Measurements from ENCODE around the gene TKTL1. TPM values are rescaled to one million over a fixed set of nuclear protein-coding genes. Genes with fewer than 3 reads are reported as not detected.

Gene TKTL1
- total RNA-seq, 1 experiment from 2014 or later, result not detected

DNA sequence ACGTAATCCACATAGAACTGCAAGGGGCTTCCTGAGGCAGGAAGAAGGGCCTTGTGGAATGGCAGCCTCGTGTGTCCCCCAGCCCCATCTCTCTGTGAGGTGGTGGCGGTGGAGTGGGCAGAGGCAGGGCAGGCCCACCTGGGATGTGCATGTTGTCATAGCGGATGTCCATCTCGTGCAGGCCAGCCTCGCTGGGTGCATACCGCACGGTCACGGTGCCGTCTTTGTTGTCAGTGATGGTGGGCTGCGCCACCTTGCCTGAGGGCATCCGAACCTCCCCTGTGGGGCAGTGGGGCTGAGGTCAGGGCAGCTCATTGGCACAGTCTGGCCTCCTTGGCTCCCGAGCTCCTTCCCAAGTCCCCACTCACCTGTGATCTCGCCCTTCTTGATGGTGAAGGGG, 58.4 kb downstream of the TKTL1 start:
- Histone ChIP-seq H3K27me3 (ENCODE audit: control insufficient read depth, insufficient read depth, low read length) (no peaks in the 10 kb centered on the region), H3K9me3 (ENCODE audit: control insufficient read depth, insufficient read depth, low read depth, low read length) (no peaks in the 10 kb centered on the region), H3K4me1 (ENCODE audit: control insufficient read depth, insufficient read depth, low read length) (peaks cover 4% of the 10 kb centered on the region; the same call in 1 of the 2 replicates), H3K27ac (ENCODE audit: low read length) (no peak overlapping the region), H3K36me3 (ENCODE audit: control insufficient read depth, insufficient read depth, low read length) (peaks cover 3% of the 10 kb centered on the region; the same call in 1 of the 2 replicates), H3K4me3 (ENCODE audit: low read depth in 2 of 2, low read length in 2 of 2) (no peak overlapping the region)
- TF ChIP-seq, protein P1, sequence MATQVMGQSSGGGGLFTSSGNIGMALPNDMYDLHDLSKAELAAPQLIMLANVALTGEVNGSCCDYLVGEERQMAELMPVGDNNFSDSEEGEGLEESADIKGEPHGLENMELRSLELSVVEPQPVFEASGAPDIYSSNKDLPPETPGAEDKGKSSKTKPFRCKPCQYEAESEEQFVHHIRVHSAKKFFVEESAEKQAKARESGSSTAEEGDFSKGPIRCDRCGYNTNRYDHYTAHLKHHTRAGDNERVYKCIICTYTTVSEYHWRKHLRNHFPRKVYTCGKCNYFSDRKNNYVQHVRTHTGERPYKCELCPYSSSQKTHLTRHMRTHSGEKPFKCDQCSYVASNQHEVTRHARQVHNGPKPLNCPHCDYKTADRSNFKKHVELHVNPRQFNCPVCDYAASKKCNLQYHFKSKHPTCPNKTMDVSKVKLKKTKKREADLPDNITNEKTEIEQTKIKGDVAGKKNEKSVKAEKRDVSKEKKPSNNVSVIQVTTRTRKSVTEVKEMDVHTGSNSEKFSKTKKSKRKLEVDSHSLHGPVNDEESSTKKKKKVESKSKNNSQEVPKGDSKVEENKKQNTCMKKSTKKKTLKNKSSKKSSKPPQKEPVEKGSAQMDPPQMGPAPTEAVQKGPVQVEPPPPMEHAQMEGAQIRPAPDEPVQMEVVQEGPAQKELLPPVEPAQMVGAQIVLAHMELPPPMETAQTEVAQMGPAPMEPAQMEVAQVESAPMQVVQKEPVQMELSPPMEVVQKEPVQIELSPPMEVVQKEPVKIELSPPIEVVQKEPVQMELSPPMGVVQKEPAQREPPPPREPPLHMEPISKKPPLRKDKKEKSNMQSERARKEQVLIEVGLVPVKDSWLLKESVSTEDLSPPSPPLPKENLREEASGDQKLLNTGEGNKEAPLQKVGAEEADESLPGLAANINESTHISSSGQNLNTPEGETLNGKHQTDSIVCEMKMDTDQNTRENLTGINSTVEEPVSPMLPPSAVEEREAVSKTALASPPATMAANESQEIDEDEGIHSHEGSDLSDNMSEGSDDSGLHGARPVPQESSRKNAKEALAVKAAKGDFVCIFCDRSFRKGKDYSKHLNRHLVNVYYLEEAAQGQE (IDR thresholded peaks at IDR 0.05; ENCODE audit: insufficient read depth in 1 of 2, low read depth in 2 of 2, low read length in 1 of 2), result no peak
- ChIA-PET CTCF (no interaction called here), POLR2A (no interaction called here)
- ATAC-seq (no peak), DNase-seq (ENCODE audit: low read depth, low spot score) (no peak)
- no TSS peak for BruUV-seq (replicated peaks)
- in situ Hi-C loops (cut with HindIII; ENCODE audit: low pct_unique_long_range_greater_than_20kb, low sequenced_read_pairs) (no loop called here), intact Hi-C loops (cut with micrococcal nuclease; ENCODE audit: unreplicated experiment) (no loop called here)

DNA sequence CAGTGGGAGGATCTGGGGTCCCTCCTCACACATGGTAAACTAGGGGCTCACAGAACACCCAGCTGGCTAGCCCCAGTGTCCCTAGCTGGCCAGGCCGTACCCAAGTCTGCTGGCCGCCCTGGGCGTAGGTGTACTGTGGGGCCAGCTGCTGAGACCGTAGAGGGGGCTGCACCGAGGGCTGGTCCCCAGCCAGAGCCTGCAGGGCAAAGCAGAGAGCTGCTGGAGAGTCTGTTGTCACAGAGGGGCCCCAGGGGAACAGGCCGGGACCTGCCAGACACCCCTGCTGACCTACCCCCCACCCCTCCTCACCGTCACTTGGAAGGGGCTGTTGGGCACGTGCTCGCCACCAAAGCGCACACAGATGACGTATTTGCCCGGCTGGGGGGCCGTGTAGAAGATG, 58.9 kb downstream of the TKTL1 start:
- CTCF ChIA-PET, result no interaction called here
- ATAC-seq (no peak), DNase-seq (ENCODE audit: low read depth, low spot score) (no peak)
- Histone ChIP-seq H3K27me3 (ENCODE audit: control insufficient read depth, insufficient read depth, low read length) (no peaks in the 10 kb centered on the region), H3K27ac (ENCODE audit: low read length) (no peak overlapping the region), H3K36me3 (ENCODE audit: control insufficient read depth, insufficient read depth, low read length) (peaks cover 3% of the 10 kb centered on the region; the same call in 1 of the 2 replicates), H3K4me1 (ENCODE audit: control insufficient read depth, insufficient read depth, low read length) (no peaks in the 10 kb centered on the region; the same call in 1 of the 2 replicates), H3K9me3 (ENCODE audit: control insufficient read depth, insufficient read depth, low read depth, low read length) (no peaks in the 10 kb centered on the region), H3K4me3 (ENCODE audit: low read depth in 2 of 2, low read length in 2 of 2) (no peak overlapping the region)
- TF ChIP-seq, protein P2, sequence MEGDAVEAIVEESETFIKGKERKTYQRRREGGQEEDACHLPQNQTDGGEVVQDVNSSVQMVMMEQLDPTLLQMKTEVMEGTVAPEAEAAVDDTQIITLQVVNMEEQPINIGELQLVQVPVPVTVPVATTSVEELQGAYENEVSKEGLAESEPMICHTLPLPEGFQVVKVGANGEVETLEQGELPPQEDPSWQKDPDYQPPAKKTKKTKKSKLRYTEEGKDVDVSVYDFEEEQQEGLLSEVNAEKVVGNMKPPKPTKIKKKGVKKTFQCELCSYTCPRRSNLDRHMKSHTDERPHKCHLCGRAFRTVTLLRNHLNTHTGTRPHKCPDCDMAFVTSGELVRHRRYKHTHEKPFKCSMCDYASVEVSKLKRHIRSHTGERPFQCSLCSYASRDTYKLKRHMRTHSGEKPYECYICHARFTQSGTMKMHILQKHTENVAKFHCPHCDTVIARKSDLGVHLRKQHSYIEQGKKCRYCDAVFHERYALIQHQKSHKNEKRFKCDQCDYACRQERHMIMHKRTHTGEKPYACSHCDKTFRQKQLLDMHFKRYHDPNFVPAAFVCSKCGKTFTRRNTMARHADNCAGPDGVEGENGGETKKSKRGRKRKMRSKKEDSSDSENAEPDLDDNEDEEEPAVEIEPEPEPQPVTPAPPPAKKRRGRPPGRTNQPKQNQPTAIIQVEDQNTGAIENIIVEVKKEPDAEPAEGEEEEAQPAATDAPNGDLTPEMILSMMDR (IDR thresholded peaks at IDR 0.05), result no peak
- no peak for TF ChIP-seq POLR2AphosphoS5 (IDR thresholded peaks at IDR 0.05; ENCODE audit: low read depth, low read length)
- TF ChIP-seq, protein P1 (IDR thresholded peaks at IDR 0.05; ENCODE audit: insufficient read depth in 1 of 2, low read depth in 2 of 2, low read length in 1 of 2), result no peak
- TF ChIP-seq TCF7L2 (IDR thresholded peaks at IDR 0.05; ENCODE audit: low read depth, low read length), result no peak
- TF ChIP-seq SIN3A (IDR thresholded peaks at IDR 0.05; ENCODE audit: borderline replicate concordance, insufficient read depth, low read depth, low read length), result no peak
- intact Hi-C loops (cut with micrococcal nuclease; ENCODE audit: unreplicated experiment) (no loop called here), in situ Hi-C loops (cut with HindIII; ENCODE audit: low pct_unique_long_range_greater_than_20kb, low sequenced_read_pairs) (no loop called here)
- no TSS peak for BruUV-seq (replicated peaks)
- POLR2A ChIA-PET, result no interaction called here

Data from Panc1 (cell line).